A673 (cell line): ENCODE results near the gene LPP. TPM values are rescaled to one million over a fixed set of nuclear protein-coding genes. Genes with fewer than 3 reads are reported as not detected.

Experiments
- BruUV-seq: library from RNA; stranded (reverse); fragments of 400-500 nt; replicated peaks from 2 replicates; lab custom pipeline; 2021; lab: Mats Ljungman, UMichigan
- CTCF ChIA-PET: fragments of 300-600 bp; sonication (Branson Sonifier 250); formaldehyde crosslinking; loops from one replicate; lab custom pipeline; 2022; ENCODE audit warnings: antibody characterized with exemption; lab: Charles Lee
- POLR2A ChIA-PET: fragments of 300-600 bp; sonication (Branson Sonifier 250); formaldehyde crosslinking; loops from one replicate; lab custom pipeline; 2022; ENCODE audit warnings: antibody characterized with exemption; ENCODE audit not compliant: low non-redundant PET; lab: Charles Lee
- DNase-seq: peaks from one replicate; pipeline ENCODE4 v3.0.0-alpha.2; 2015; ENCODE audit warnings: low spot score
- H3K27ac ChIP-seq: fragments of 200-600 bp; sonication (generic); 2 replicates; pipeline ENCODE4 v1.5.1; 2016; ENCODE audit warnings: mixed run types, low read depth, mild to moderate bottlenecking, mixed read lengths, antibody characterized with exemption, low read length; ENCODE audit not compliant: poor library complexity, severe bottlenecking
- H3K27me3 ChIP-seq: fragments of 200-600 bp; sonication (generic); replicated peaks from 2 replicates; pipeline ENCODE4 v1.6.1; 2017; ENCODE audit warnings: mixed run types, low read depth, mild to moderate bottlenecking, mixed read lengths, antibody characterized with exemption, low read length; ENCODE audit not compliant: insufficient read depth, poor library complexity
- H3K36me3 ChIP-seq: fragments of 200-600 bp; sonication (generic); 2 replicates; pipeline ENCODE4 v1.6.1; 2016; ENCODE audit warnings: mixed run types, mild to moderate bottlenecking, mixed read lengths, antibody characterized with exemption, low read length; ENCODE audit not compliant: insufficient read depth, poor library complexity, severe bottlenecking
- H3K4me1 ChIP-seq: fragments of 200-600 bp; sonication (generic); 2 replicates; pipeline ENCODE4 v1.6.1; 2017; ENCODE audit warnings: mixed run types, mild to moderate bottlenecking, mixed read lengths, antibody characterized with exemption, low read length; ENCODE audit not compliant: insufficient read depth, poor library complexity, severe bottlenecking
- H3K4me3 ChIP-seq: fragments of 200-600 bp; sonication (generic); 2 replicates; pipeline ENCODE4 v1.5.1; 2016; ENCODE audit warnings: low read depth, mixed run types, mild to moderate bottlenecking, mixed read lengths, low read length; ENCODE audit not compliant: poor library complexity, severe bottlenecking
- H3K9me3 ChIP-seq: fragments of 200-600 bp; sonication (generic); 2 replicates; pipeline ENCODE4 v1.6.1; 2016; ENCODE audit warnings: mixed run types, low read depth, mild to moderate bottlenecking, mixed read lengths, antibody characterized with exemption, low read length; ENCODE audit not compliant: poor library complexity, severe bottlenecking
- EZH2 ChIP-seq: fragments of 200-600 bp; sonication (generic); IDR thresholded peaks from 2 replicates; pipeline ENCODE4 v1.6.1; 2017; ENCODE audit warnings: borderline replicate concordance, low read depth, mild to moderate bottlenecking, mixed read lengths, antibody characterized with exemption, low read length; ENCODE audit not compliant: poor library complexity, severe bottlenecking
- intact Hi-C: fragments of 100-400 bp; cut with micrococcal nuclease; formaldehyde crosslinking; loops from one replicate; pipeline ENCODE4 v1.10.0; 2022; ENCODE audit not compliant: unreplicated experiment
- total RNA-seq: library from RNA; stranded (reverse); gene quantifications from 2 replicates; pipeline ENCODE4 v1.2.3, GENCODE V29; 2021
- TF ChIP-seq, protein P1 (sequence below): fragments of 300-800, 200-600 bp; sonication (generic); conservative IDR thresholded peaks from 2 replicates; pipeline ENCODE4 v1.5.1; 2017; ENCODE audit warnings: low read depth, mild to moderate bottlenecking, antibody characterized with exemption, low read length, moderate library complexity, mixed read lengths

The LPP gene
- total RNA-seq, 1 experiment from 2014 or later, result 39.7 TPM

DNA sequence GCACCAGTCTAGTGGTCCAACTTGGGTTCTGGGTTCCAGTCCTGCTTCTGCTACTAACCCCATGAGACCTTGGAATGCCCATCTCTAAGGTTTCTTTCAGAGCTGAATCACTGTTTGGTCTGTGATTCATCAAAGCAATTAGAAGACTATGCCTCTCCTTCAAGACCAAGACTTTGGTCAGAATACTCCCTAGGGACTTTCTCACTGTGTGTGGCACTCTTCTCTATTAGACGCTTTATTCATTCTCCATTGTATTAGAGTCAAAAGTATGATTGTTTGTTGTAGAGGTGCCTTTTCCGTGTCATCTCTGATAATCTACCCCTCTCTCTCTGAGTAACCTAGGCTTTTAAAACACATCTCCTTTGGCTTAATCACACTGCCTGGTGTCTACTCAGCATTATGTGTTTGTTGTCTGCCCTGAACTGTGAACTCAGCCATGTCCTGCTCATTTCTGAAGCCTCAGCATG is 90.5 kb downstream of the LPP start:
- no peak overlapping the region for H3K27ac ChIP-seq
- no peaks in the 10 kb centered on the region for H3K36me3 ChIP-seq
- no peaks in the 10 kb centered on the region for H3K9me3 ChIP-seq
- H3K27me3 ChIP-seq, result no peaks in the 10 kb centered on the region
- CTCF ChIA-PET, result no interaction called here
- BruUV-seq, result no TSS peak
- H3K4me3 ChIP-seq, result no peak overlapping the region
- TF ChIP-seq, protein P1, sequence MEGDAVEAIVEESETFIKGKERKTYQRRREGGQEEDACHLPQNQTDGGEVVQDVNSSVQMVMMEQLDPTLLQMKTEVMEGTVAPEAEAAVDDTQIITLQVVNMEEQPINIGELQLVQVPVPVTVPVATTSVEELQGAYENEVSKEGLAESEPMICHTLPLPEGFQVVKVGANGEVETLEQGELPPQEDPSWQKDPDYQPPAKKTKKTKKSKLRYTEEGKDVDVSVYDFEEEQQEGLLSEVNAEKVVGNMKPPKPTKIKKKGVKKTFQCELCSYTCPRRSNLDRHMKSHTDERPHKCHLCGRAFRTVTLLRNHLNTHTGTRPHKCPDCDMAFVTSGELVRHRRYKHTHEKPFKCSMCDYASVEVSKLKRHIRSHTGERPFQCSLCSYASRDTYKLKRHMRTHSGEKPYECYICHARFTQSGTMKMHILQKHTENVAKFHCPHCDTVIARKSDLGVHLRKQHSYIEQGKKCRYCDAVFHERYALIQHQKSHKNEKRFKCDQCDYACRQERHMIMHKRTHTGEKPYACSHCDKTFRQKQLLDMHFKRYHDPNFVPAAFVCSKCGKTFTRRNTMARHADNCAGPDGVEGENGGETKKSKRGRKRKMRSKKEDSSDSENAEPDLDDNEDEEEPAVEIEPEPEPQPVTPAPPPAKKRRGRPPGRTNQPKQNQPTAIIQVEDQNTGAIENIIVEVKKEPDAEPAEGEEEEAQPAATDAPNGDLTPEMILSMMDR, result no peak
- TF ChIP-seq EZH2, result no peak
- intact Hi-C loops, result no loop called here
- peak; percentile 54 for DNase-seq
- POLR2A ChIA-PET, result interaction anchor here (0.6 kb wide), 1 partner anchor 54 kb away, joined by 4 read pairs; no protein-coding TSS in a partner anchor
- peaks cover 5% of the 10 kb centered on the region for H3K4me1 ChIP-seq

DNA sequence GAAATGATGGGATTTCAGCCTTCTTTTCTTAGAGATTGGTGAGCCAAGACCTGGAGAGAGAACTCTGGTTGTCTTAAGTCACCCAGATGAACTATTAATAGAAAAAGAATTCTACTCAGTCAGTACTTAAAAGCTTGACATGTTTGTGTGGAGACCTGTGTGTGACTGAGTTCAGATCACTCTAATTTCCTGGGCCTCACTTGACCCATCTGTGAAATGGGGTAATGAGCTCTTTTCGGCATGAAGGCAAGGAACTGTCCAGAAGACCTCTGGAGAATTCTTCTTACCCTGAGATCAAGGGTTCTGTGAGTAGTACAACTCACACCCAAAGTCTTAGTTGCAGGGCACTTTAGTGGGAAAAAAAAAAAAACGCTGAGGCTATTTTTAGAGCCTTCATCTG is 92.9 kb downstream of the LPP start:
- H3K4me1 ChIP-seq, result peaks cover 5% of the 10 kb centered on the region
- no TSS peak for BruUV-seq
- H3K9me3 ChIP-seq, result no peaks in the 10 kb centered on the region
- H3K4me3 ChIP-seq, result no peak overlapping the region
- TF ChIP-seq, protein P1, result no peak
- no peak for TF ChIP-seq EZH2
- DNase-seq, result no peak
- no peaks in the 10 kb centered on the region for H3K27me3 ChIP-seq
- no peaks in the 10 kb centered on the region for H3K36me3 ChIP-seq
- ChIA-PET CTCF (interaction anchor here (0.7 kb wide), 1 partner anchor 60 kb away, joined by 5 read pairs; no protein-coding TSS in a partner anchor), POLR2A (no interaction called here)
- no peak overlapping the region for H3K27ac ChIP-seq
- intact Hi-C loops, result no loop called here

DNA sequence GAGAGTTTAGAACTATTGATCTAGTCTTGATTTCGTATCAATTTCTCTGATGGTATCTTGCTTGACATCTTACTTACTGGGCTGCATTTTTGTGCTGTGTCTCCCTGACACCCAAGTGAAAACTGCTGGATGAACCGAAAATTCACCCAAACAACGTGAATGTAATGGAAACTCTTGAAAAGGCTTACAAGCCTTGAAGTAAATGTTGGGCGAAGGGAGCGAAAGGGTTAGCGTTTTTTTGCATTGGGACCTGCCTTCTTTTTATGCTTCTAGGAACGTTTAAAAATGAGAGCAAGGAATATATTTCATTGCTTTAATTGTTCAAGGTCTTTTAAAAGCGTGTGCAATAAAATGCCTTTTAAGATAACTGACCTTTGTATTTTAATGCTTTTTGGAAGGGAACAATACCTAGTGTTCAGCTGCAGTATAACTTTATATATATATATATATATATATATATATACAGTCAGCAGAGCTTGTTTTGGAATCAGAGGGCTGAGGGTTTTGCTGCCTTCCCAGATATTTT is 94.1 kb downstream of the LPP start:
- intact Hi-C loops, result no loop called here
- DNase-seq, result no peak
- CTCF ChIA-PET, result no interaction called here
- POLR2A ChIA-PET, result no interaction called here
- H3K9me3 ChIP-seq, result no peaks in the 10 kb centered on the region
- H3K27me3 ChIP-seq, result no peaks in the 10 kb centered on the region
- H3K27ac ChIP-seq, result no peak overlapping the region
- no TSS peak for BruUV-seq
- no peak overlapping the region for H3K4me3 ChIP-seq
- H3K36me3 ChIP-seq, result no peaks in the 10 kb centered on the region
- TF ChIP-seq, protein P1, result no peak
- no peak for TF ChIP-seq EZH2
- peaks cover 3% of the 10 kb centered on the region for H3K4me1 ChIP-seq
